NB4 (cell line): Measurements from ENCODE around the gene TPST2.

Experiments
- DNase-seq: peaks from one replicate; pipeline ENCODE4 v3.0.0; 2010; ENCODE audit warnings: low read depth
- H3K4me3 ChIP-seq: one replicate; pipeline ENCODE4 v1.5.1; 2011; ENCODE audit warnings: mild to moderate bottlenecking, low read depth, low read length, moderate library complexity
- MYC ChIP-seq: IDR thresholded peaks from 2 replicates; pipeline ENCODE4 v1.6.1; 2011; ENCODE audit warnings: low read depth, low read length
- POLR2A ChIP-seq: IDR thresholded peaks from 2 replicates; pipeline ENCODE4 v1.6.1; 2011; ENCODE audit warnings: mild to moderate bottlenecking; ENCODE audit not compliant: insufficient read length; ENCODE audit errors: extremely low read depth
- TF ChIP-seq, protein P1 (sequence below): IDR thresholded peaks from one replicate; pipeline ENCODE4 v1.5.1; 2012; ENCODE audit warnings: low read depth, low read length
- TF ChIP-seq, protein P2 (sequence below): IDR thresholded peaks from 2 replicates; pipeline ENCODE4 v1.6.1; 2011; ENCODE audit warnings: low read depth, low read length

Gene TPST2

DNA sequence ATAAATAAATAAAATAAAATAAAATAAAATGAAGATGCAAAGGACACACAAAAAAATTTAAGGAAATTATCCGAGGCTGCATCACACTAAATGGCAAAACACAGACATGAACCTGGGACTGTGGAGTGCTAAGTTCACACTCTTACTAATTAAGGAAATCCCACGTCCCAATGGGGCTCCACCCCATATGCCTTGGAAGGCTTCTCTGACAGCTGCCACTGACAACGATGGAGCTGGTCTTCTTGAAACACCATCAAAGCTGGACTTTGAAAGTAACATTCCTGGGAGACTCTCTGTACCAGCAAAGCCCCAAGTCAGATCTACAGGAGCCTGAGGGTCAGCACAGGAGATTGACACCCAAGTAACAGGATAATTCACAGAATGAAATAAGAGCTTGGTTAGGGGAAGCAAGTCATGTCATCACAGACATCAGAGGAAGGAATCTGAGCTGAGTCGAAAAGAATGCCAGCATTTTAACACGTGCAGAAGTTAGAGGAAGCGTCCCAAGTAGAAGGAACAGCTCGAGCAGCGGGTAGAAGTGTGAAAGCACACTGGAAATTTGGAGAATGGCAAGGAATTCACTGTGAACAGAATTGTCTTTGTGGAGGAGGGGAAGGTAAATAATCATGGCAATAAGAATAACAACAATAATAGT, 13.8 kb downstream of the TPST2 start:
- DNase-seq: no peak
- TF ChIP-seq POLR2A (no peak), MYC (no peak)
- TF ChIP-seq, protein P1, sequence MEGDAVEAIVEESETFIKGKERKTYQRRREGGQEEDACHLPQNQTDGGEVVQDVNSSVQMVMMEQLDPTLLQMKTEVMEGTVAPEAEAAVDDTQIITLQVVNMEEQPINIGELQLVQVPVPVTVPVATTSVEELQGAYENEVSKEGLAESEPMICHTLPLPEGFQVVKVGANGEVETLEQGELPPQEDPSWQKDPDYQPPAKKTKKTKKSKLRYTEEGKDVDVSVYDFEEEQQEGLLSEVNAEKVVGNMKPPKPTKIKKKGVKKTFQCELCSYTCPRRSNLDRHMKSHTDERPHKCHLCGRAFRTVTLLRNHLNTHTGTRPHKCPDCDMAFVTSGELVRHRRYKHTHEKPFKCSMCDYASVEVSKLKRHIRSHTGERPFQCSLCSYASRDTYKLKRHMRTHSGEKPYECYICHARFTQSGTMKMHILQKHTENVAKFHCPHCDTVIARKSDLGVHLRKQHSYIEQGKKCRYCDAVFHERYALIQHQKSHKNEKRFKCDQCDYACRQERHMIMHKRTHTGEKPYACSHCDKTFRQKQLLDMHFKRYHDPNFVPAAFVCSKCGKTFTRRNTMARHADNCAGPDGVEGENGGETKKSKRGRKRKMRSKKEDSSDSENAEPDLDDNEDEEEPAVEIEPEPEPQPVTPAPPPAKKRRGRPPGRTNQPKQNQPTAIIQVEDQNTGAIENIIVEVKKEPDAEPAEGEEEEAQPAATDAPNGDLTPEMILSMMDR: no peak
- TF ChIP-seq, protein P2, sequence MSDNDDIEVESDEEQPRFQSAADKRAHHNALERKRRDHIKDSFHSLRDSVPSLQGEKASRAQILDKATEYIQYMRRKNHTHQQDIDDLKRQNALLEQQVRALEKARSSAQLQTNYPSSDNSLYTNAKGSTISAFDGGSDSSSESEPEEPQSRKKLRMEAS: no peak
- no peak overlapping the region for H3K4me3 ChIP-seq

DNA sequence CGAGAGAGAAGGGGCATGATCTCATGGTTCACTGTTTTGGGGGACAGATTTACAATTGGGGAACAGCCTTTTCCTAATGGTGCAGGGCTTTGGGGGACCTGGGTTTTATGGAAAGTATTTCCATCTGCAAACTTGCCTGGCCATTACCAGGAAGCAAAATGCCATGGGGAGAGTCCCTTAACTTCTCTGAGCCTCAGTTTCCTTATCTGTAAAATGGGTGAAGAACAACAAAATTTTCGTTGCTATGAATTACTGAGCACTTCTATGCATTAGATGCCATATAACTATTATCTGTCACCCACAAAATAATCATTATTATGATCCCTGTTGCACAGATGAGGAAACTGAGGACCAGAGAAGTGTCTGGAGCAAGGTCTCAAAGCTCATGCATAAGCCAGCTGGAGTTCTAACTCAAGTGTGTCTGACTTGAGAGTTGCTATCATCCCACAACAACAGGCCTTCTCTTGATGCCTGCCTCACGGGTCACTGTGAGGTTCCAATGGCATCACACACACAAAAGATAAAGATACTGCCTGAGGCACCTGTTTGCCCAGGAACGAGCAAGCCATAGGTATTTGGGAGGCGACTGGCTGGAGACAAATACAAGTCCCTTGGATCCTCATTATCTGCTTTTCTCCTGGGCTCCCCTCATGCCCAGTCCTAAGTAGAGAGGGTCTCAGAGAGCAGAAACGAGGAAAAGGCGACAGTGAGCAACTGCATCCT, 15.8 kb downstream of the TPST2 start:
- TF ChIP-seq POLR2A: no peak
- TF ChIP-seq, protein P2: no peak
- TF ChIP-seq, protein P1: no peak
- TF ChIP-seq MYC: no peak
- no peak for DNase-seq
- H3K4me3 ChIP-seq: no peak overlapping the region

DNA sequence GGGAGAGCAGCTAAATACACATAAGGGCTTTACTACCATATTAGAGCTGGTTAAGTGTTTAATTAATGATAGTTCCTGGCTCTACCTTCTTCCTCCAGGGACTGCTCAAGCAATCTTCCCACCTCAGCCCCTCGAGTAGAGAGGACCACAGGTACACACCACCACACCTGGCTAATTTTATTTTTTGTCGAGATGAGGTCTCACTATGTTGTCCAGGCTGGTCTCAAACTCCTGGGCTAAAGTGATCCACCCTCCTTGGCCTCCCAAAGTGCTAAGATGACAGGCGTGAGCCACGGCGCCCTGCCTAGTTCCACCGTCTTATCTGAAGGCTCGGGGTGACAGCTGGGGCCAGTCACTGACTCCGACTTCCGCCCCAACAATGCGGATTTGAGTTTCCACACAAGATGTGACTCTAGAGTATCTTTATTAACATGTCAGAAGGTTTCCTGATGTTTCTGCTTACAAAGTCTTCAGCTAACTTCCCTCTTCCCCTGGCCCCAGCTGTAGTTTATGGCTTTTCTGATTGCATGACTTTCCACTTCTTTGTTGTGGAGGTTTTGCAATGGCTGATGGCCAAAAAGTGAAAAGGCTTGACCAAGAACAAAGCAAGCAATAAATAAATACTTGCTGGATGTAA, 16.8 kb downstream of the TPST2 start:
- H3K4me3 ChIP-seq: no peak overlapping the region
- TF ChIP-seq, protein P2: no peak
- TF ChIP-seq MYC: no peak
- no peak for TF ChIP-seq POLR2A
- TF ChIP-seq, protein P1: no peak
- DNase-seq: peak; percentile 86

DNA sequence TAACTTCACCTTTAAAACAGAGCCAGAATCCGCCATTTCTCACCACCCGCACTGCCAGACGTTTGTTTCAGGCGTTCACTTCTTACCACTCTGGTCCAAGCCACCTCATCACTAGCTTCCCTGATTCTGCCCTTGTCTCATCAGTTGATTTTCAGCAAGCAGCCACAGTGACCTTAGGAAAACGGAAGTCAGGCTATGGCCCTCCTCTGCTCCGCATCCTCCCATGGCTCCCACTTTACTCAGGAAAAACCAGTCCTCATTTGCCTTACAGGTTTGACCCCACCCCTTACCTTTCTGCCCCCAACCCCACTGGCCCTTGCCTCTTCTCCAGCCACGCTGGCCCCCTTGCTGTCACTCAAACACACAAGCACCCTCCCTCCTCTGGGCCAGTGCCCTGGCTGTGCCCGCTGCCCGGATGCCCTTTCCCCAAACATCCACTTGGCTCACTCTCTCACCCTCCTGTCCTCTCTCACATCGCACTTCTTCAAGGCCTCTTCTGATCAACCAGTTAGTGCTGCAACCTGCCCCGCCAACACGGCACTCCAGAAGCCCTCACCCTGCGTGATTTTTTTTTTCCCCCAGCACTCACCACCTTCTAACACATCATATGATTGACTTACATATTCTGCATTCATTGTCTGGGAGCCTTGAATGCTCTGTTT, 18.9 kb downstream of the TPST2 start:
- DNase-seq: no peak
- TF ChIP-seq POLR2A (no peak), MYC (no peak)
- H3K4me3 ChIP-seq: no peak overlapping the region

DNA sequence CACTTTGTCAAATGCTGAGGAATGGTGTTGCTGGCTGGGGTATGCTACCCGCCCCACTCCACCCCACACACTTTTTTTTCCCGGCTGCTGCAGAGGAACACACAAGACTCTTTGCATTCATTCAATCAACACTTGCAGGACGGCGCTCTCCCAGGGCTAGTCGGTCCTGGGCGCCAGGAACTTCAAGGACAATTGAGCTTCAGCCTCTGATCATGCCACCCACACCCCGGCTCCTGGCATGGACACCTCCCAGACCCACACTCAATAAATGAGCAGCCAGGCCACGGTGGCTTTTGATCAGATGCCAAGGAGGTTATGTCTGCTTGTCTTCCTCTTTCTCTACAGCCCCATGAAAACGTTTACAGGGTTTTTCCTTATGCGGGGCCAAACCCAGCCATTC, 19.8 kb downstream of the TPST2 start:
- TF ChIP-seq, protein P2: no peak
- TF ChIP-seq POLR2A: no peak
- no peak for TF ChIP-seq MYC
- TF ChIP-seq, protein P1: no peak
- DNase-seq: no peak
- H3K4me3 ChIP-seq: no peak overlapping the region
